ENCODE measurements around the gene DNPH1. TPM values are rescaled to one million over a fixed set of nuclear protein-coding genes. Genes with fewer than 3 reads are reported as not detected.

Gene DNPH1
- polyA plus RNA-seq, 2 donors, result 62.3 to 115 TPM

DNA sequence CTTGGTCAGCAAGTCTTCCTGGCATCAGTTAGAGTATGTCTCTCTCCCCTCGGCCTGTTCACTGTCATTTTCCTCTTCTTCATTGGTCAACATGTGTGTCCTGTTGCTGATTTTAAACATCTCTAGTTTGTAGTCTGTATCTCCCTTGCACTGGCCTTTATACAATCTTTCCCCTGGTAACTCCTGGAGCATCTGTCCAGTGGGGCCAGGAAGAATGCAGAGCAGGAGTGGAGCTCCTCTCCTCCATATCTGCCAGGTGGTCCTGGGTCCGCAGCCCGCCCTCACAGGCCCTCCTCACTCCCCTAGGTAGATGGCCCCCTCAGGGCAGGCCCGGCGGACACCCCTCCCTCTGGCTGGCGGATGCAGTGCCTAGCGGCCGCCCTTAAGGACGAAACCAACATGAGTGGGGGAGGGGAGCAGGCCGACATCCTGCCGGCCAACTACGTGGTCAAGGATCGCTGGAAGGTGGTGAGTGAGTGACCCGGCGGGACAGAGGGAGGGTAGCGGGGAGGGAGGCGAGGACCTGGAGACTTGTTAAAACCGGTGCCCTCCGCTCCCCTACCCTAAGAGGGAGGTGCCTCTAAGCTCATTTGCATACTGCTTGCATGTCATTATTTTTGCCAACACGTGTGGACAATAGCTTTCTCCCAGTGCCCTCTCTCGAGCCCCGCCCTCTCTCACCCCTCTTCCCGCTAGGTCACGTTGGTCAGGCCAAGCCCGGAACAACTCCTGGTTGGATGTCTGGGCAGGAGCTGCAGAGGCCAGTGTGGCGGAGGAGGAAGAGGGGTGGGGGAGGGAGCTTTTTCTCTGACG lies 17.2 kb upstream of the DNPH1 start:
- H3K27ac ChIP-seq (ENCODE audit: low read depth in 2 of 2, low read length in 1 of 2), result no peak overlapping the region
- WGBS, 2 donors, result 16 to 30% methylated on average over 27 of the region's 27 CpGs
- peaks cover 6 to 8% of the 10 kb centered on the region in 2 donors for H3K4me1 ChIP-seq (ENCODE audit: control insufficient read depth in 2 of 2, insufficient read depth in 2 of 2, low read length in 1 of 2)
- H3K4me3 ChIP-seq (ENCODE audit: low read depth in 1 of 2, low read length in 2 of 2), result peak overlapping the region; percentile 34 to 41
- no peaks in the 10 kb centered on the region for H3K36me3 ChIP-seq (ENCODE audit: control insufficient read depth in 2 of 2, insufficient read depth in 2 of 2, low read length in 1 of 2)
- H3K27me3 ChIP-seq (ENCODE audit: control insufficient read depth in 1 of 2, insufficient read depth in 2 of 2, low read length in 2 of 2), result peaks cover 6 to 8% of the 10 kb centered on the region in 2 donors
- H3K9me3 ChIP-seq (ENCODE audit: control insufficient read depth in 2 of 2, insufficient read depth in 1 of 2, low read depth in 1 of 2, low read length in 1 of 2), result peaks cover 0 to 3% of the 10 kb centered on the region in 2 donors

DNA sequence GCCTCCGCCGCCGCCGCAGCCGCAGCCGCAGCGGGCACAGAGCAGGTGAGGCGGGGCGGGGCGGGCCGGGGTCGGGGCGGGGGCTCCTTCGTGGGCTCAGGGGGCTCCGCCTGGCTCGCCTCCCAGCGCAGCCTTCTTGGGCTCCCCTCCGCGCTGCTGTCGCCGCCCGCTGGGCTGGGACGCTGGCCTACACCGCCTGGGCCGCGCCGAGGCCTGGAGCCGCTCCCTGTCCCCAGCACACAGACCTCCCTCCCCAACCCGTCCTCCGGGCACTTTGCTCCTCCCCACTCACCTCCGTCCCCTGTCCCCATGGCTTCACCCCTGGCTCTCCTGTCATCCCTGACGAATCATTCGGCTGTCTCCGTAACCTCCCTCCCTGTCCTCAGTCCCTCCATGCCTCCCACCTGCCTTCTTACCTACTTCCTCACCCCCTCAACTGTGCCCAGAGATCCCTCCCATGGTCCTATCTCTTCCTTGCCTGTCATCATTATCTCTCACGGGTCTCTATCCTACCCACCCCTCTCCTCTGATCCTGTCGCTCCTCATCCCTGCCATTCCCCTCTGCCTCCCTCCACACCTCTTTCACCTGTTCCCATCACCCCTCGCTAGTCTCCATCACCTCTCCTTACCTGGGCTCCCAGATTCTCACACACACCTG lies 14.5 kb upstream of the DNPH1 start:
- H3K27ac ChIP-seq (ENCODE audit: low read depth in 2 of 2, low read length in 1 of 2), result no peak overlapping the region
- H3K9me3 ChIP-seq (ENCODE audit: control insufficient read depth in 2 of 2, insufficient read depth in 1 of 2, low read depth in 1 of 2, low read length in 1 of 2), result peaks cover 0 to 3% of the 10 kb centered on the region in 2 donors
- H3K4me1 ChIP-seq (ENCODE audit: control insufficient read depth in 2 of 2, insufficient read depth in 2 of 2, low read length in 1 of 2), result peaks cover 6 to 8% of the 10 kb centered on the region in 2 donors
- peaks cover 6 to 8% of the 10 kb centered on the region in 2 donors for H3K27me3 ChIP-seq (ENCODE audit: control insufficient read depth in 1 of 2, insufficient read depth in 2 of 2, low read length in 2 of 2)
- 23 to 59% methylated on average over 12 to 37 of the region's 37 CpGs for WGBS, 2 donors
- H3K4me3 ChIP-seq (ENCODE audit: low read depth in 1 of 2, low read length in 2 of 2), result peak overlapping the region in 1 of 2 donors; percentile 21
- H3K36me3 ChIP-seq (ENCODE audit: control insufficient read depth in 2 of 2, insufficient read depth in 2 of 2, low read length in 1 of 2), result no peaks in the 10 kb centered on the region

DNA sequence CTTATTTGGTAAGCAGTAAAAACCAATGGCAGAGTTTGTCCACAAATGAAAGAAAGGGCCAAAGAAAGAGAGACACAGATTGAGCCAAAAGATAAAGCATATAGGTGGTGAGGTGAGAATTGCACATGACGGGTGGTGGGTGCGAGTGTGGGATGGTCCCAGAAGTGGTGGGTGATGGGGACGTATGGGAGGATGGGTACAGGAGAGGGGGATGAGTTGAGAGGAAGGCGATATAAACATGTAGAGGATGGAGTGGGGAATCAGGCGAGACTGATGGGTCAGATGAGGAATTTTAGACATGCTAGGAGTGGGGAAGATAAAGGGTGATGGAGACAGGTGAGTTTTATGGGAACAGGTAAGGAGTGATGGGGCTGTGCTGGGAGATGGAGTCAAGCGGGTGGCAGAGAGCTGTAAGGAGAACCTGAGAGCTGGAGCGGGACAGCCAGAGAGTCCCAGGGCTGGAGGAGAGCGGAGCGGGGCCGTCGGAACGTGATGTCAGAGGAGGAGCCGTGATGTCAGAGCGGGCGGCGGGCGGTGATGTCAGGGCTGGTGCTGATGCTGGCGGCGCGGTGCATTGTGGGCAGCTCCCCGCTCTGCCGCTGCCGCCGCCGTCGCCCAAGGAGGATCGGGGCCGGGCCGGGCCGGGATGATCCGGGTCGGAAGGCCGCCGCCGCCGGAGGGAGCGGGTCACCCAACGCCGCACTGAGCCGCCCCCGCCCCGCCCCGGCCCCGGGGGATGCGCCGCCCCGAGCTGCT lies 13.8 kb upstream of the DNPH1 start, which contains the start of gene TTBK1:
TSS of gene TTBK1 (plus strand) at position 574 of the 756 bp plus-strand sequence. CDS start 3,180 bp downstream, outside the sequence.
- no peak within 1 kb of the TSS for H3K27ac ChIP-seq (ENCODE audit: low read depth in 2 of 2, low read length in 1 of 2)
- peak within 1 kb of the TSS in 1 of 2 donors; percentile 21 for H3K4me3 ChIP-seq (ENCODE audit: low read depth in 1 of 2, low read length in 2 of 2)
- peaks cover 6 to 8% of the 10 kb centered on the region in 2 donors for H3K4me1 ChIP-seq (ENCODE audit: control insufficient read depth in 2 of 2, insufficient read depth in 2 of 2, low read length in 1 of 2)
- no peaks in the 10 kb centered on the region for H3K36me3 ChIP-seq (ENCODE audit: control insufficient read depth in 2 of 2, insufficient read depth in 2 of 2, low read length in 1 of 2)
- WGBS, 2 donors, result 10 to 33% methylated on average over 10 to 47 of the region's 47 CpGs
- H3K9me3 ChIP-seq (ENCODE audit: control insufficient read depth in 2 of 2, insufficient read depth in 1 of 2, low read depth in 1 of 2, low read length in 1 of 2), result peaks cover 0 to 3% of the 10 kb centered on the region in 2 donors
- peaks cover 6 to 8% of the 10 kb centered on the region in 2 donors for H3K27me3 ChIP-seq (ENCODE audit: control insufficient read depth in 1 of 2, insufficient read depth in 2 of 2, low read length in 2 of 2)

DNA sequence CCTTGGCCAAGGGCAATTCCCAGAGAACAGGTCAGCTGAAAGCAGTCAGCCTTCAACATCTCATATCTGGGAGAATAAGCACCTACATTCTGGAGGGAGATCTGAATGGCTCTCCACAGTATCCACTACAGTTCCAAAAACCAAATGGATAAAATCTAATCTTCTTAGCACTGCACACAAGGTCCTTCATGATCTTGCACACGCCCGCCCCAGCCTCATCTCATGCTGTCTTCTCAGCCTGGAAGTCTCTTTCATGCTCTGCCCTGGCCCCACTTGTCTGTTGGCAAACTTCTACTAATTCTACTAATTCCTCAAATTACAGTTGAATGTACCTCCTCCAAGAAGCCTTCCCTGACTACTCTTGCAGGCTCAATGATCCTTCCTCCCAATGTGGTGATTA lies 12.2 kb upstream of the DNPH1 start:
- peaks cover 0 to 3% of the 10 kb centered on the region in 2 donors for H3K9me3 ChIP-seq (ENCODE audit: control insufficient read depth in 2 of 2, insufficient read depth in 1 of 2, low read depth in 1 of 2, low read length in 1 of 2)
- no peak overlapping the region for H3K4me3 ChIP-seq (ENCODE audit: low read depth in 1 of 2, low read length in 2 of 2)
- peaks cover 6 to 8% of the 10 kb centered on the region in 2 donors for H3K27me3 ChIP-seq (ENCODE audit: control insufficient read depth in 1 of 2, insufficient read depth in 2 of 2, low read length in 2 of 2)
- no peaks in the 10 kb centered on the region for H3K36me3 ChIP-seq (ENCODE audit: control insufficient read depth in 2 of 2, insufficient read depth in 2 of 2, low read length in 1 of 2)
- H3K27ac ChIP-seq (ENCODE audit: low read depth in 2 of 2, low read length in 1 of 2), result no peak overlapping the region
- peaks cover under 1 to 6% of the 10 kb centered on the region in 2 donors for H3K4me1 ChIP-seq (ENCODE audit: control insufficient read depth in 2 of 2, insufficient read depth in 2 of 2, low read length in 1 of 2)
- WGBS, 2 donors, result 93 to 94% methylated on average over 2 of the region's 2 CpGs

DNA sequence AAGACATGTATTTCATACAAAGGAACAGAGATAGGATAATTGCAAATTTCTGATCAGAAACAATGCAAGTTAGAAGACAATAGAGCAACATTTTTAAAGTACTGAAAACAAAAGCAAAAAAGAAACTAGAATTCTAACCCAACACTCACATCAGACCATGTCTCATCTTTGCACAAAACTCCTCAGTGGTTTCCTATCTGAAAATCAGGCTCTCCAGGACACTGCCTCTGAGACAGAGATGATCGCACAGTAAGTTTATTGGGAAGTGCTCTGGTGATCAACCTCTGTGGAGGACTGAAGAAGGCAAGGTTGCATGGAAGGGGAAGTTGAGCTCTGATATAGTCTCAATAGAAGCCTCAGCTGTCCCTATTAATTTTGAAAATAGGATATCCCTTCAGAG lies 11.7 kb upstream of the DNPH1 start:
- H3K4me1 ChIP-seq (ENCODE audit: control insufficient read depth in 2 of 2, insufficient read depth in 2 of 2, low read length in 1 of 2), result peaks cover 0 to 6% of the 10 kb centered on the region in 2 donors
- peaks cover 6 to 8% of the 10 kb centered on the region in 2 donors for H3K27me3 ChIP-seq (ENCODE audit: control insufficient read depth in 1 of 2, insufficient read depth in 2 of 2, low read length in 2 of 2)
- no peak overlapping the region for H3K4me3 ChIP-seq (ENCODE audit: low read depth in 1 of 2, low read length in 2 of 2)
- peaks cover 0 to 3% of the 10 kb centered on the region in 2 donors for H3K9me3 ChIP-seq (ENCODE audit: control insufficient read depth in 2 of 2, insufficient read depth in 1 of 2, low read depth in 1 of 2, low read length in 1 of 2)
- 67 to 85% methylated on average over 1 of the region's 1 CpG for WGBS, 2 donors
- H3K27ac ChIP-seq (ENCODE audit: low read depth in 2 of 2, low read length in 1 of 2), result no peak overlapping the region
- H3K36me3 ChIP-seq (ENCODE audit: control insufficient read depth in 2 of 2, insufficient read depth in 2 of 2, low read length in 1 of 2), result no peaks in the 10 kb centered on the region

DNA sequence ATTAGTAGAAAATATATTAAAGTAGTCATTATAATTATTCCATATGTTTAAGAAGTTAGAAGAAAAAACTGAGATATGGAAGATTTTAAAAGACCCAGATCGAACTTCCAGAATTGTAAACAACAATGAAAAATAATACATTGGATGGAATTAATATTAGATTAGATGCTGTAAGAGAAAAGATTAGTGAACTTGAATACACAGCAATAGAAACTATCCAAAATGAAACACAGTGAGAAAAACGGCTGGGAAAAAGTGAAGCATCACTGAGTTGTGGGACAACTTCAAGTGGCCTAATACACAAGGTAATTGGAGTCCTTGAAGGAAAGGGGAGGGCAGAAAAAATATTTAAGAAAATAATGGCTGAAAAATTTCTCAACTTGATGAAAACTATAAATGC lies 9.8 kb upstream of the DNPH1 start:
- no peaks in the 10 kb centered on the region for H3K36me3 ChIP-seq (ENCODE audit: control insufficient read depth in 2 of 2, insufficient read depth in 2 of 2, low read length in 1 of 2)
- peaks cover 0 to 3% of the 10 kb centered on the region in 2 donors for H3K9me3 ChIP-seq (ENCODE audit: control insufficient read depth in 2 of 2, insufficient read depth in 1 of 2, low read depth in 1 of 2, low read length in 1 of 2)
- H3K4me1 ChIP-seq (ENCODE audit: control insufficient read depth in 2 of 2, insufficient read depth in 2 of 2, low read length in 1 of 2), result peaks cover 0 to 6% of the 10 kb centered on the region in 2 donors
- WGBS, 2 donors, result 74 to 79% methylated on average over 2 of the region's 2 CpGs
- H3K27ac ChIP-seq (ENCODE audit: low read depth in 2 of 2, low read length in 1 of 2), result no peak overlapping the region
- no peak overlapping the region for H3K4me3 ChIP-seq (ENCODE audit: low read depth in 1 of 2, low read length in 2 of 2)
- peaks cover 6 to 8% of the 10 kb centered on the region in 2 donors for H3K27me3 ChIP-seq (ENCODE audit: control insufficient read depth in 1 of 2, insufficient read depth in 2 of 2, low read length in 2 of 2)

DNA sequence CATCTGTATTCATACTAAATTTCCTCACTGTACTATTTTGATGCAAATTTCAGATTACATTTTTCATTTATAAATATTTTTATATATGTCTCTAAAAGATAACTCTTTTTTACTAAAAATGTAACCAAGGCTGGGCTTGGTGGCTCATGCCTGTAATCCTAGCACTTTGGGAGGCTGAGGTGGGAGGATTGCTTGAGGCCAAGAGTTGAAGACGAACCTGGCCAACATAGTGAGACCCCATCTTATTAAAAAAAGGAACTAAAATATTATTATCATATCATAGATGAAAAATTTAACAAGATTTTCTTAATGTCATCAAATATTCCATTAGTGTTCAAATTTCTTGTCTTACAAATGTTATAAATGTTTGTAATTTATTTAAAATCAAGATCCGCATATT lies 6.6 kb upstream of the DNPH1 start:
- Histone ChIP-seq H3K4me3 (ENCODE audit: low read depth in 1 of 2, low read length in 2 of 2) (no peak overlapping the region), H3K9me3 (ENCODE audit: control insufficient read depth in 2 of 2, insufficient read depth in 1 of 2, low read depth in 1 of 2, low read length in 1 of 2) (no peaks in the 10 kb centered on the region), H3K36me3 (ENCODE audit: control insufficient read depth in 2 of 2, insufficient read depth in 2 of 2, low read length in 1 of 2) (no peaks in the 10 kb centered on the region), H3K27me3 (ENCODE audit: control insufficient read depth in 1 of 2, insufficient read depth in 2 of 2, low read length in 2 of 2) (no peaks in the 10 kb centered on the region), H3K27ac (ENCODE audit: low read depth in 2 of 2, low read length in 1 of 2) (no peak overlapping the region), H3K4me1 (ENCODE audit: control insufficient read depth in 2 of 2, insufficient read depth in 2 of 2, low read length in 1 of 2) (peaks cover 0 to 2% of the 10 kb centered on the region in 2 donors)
- 85 to 94% methylated on average over 2 of the region's 2 CpGs for WGBS, 2 donors

DNA sequence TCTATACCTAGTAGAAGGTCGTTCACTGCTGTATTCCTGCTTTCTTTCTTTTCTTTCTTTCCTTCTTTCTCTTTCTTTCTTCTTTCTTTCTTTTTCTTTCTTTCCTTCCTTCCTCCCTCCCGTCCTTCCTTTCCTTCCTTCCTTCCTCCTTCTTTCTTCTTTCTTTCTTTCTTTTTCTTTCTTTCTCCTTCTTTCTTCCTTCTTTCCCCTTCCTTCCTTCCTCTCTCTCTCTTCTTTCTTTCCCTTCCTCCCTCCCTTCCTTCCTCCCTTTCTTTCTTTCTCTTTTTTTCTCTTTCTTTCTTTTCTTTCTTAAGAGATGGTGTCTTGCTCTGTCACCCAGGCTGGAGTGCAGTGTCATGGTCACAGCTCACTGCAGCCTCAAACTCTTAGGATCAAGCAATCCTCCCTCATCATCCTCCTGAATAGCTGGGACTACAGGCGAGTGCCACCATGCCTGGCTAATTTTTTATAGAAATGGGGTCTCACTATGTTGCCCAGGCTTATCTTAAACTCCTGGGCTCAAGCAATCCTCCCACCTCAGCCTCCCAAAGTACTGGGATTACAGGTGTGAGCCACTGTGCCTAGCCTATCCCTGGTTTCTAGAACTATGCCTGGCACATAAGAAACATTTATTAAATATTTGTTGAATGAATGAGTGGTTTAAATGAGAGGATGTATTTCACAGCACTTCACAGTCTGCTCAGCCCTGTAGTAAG lies 2.6 kb upstream of the DNPH1 start:
- H3K4me1 ChIP-seq (ENCODE audit: control insufficient read depth in 2 of 2, insufficient read depth in 2 of 2, low read length in 1 of 2), result peaks cover 3 to 5% of the 10 kb centered on the region in 2 donors
- H3K27me3 ChIP-seq (ENCODE audit: control insufficient read depth in 1 of 2, insufficient read depth in 2 of 2, low read length in 2 of 2), result no peaks in the 10 kb centered on the region
- no peak overlapping the region for H3K27ac ChIP-seq (ENCODE audit: low read depth in 2 of 2, low read length in 1 of 2)
- no peaks in the 10 kb centered on the region for H3K36me3 ChIP-seq (ENCODE audit: control insufficient read depth in 2 of 2, insufficient read depth in 2 of 2, low read length in 1 of 2)
- no peak overlapping the region for H3K4me3 ChIP-seq (ENCODE audit: low read depth in 1 of 2, low read length in 2 of 2)
- H3K9me3 ChIP-seq (ENCODE audit: control insufficient read depth in 2 of 2, insufficient read depth in 1 of 2, low read depth in 1 of 2, low read length in 1 of 2), result no peaks in the 10 kb centered on the region
- 66 to 84% methylated on average over 3 of the region's 3 CpGs for WGBS, 2 donors

DNA sequence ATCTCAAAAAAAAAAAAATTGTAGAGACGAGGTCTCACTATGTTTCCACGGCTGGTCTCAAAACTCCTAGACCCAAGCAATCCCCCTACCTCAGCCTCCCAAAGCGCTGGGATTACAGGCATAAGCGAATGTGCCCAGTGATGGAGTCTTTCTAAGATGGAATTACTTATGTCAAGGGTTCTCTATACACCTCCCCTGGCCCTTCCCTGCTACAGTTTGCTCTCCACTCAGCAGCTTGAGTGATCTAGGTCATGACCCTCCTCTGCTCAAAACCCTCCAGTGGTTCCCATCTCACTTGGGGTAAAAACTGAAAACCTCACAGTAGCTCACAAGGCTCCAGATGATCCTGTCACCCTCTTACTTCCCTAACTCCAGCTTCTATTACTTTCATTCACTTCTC lies 1.8 kb upstream of the DNPH1 start:
- H3K9me3 ChIP-seq (ENCODE audit: control insufficient read depth in 2 of 2, insufficient read depth in 1 of 2, low read depth in 1 of 2, low read length in 1 of 2), result no peaks in the 10 kb centered on the region
- H3K27me3 ChIP-seq (ENCODE audit: control insufficient read depth in 1 of 2, insufficient read depth in 2 of 2, low read length in 2 of 2), result no peaks in the 10 kb centered on the region
- peaks cover 3 to 5% of the 10 kb centered on the region in 2 donors for H3K4me1 ChIP-seq (ENCODE audit: control insufficient read depth in 2 of 2, insufficient read depth in 2 of 2, low read length in 1 of 2)
- no peaks in the 10 kb centered on the region for H3K36me3 ChIP-seq (ENCODE audit: control insufficient read depth in 2 of 2, insufficient read depth in 2 of 2, low read length in 1 of 2)
- H3K4me3 ChIP-seq (ENCODE audit: low read depth in 1 of 2, low read length in 2 of 2), result no peak overlapping the region
- WGBS, 2 donors, result 90 to 93% methylated on average over 4 of the region's 4 CpGs
- no peak overlapping the region for H3K27ac ChIP-seq (ENCODE audit: low read depth in 2 of 2, low read length in 1 of 2)

Data from esophagus (tissue), 2 donors.